Activated CD8-positive, alpha-beta memory T cell treated with anti-CD3 and anti-CD28 coated beads, Interleukin-2, amount 50 U/mL, for 1 hour (primary cell): ENCODE measurements around the gene ZNF181.

Experiments used
- DNase-seq: peaks from one replicate; pipeline ENCODE4 v3.0.0-alpha.2; 2020; ENCODE audit errors: extremely low read depth

ZNF181 gene

GRCh38 chr19:34757441-34757840 lies 23.4 kb downstream of the ZNF181 start:
- DNase-seq, result no peak

- no peak for DNase-seq
Observed at GRCh38 chr19:34759218-34759917, 25.3 kb downstream of the ZNF181 start.

DNA sequence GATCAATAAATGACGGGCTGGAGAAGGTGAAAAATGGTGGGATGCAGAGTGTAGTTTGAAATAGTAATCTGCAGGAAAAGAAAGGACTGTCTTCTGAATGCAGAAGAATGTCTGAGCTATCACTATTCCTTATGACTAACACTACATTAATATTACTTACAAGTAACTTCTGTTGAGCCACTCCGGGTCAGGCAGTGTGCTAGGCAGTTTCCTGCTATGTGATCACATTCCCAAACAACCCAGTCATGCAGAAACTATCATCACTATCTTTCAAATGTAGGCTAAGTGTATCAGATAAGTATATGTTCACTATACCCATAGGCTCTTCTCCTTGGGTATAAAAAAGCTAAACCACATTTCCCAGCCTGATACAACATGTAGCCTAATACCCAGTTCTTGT lies 32.3 kb downstream of the ZNF181 start:
- DNase-seq, result no peak

GRCh38 chr19:34767951-34768350 lies 33.9 kb downstream of the ZNF181 start:
- DNase-seq, result no peak

DNA sequence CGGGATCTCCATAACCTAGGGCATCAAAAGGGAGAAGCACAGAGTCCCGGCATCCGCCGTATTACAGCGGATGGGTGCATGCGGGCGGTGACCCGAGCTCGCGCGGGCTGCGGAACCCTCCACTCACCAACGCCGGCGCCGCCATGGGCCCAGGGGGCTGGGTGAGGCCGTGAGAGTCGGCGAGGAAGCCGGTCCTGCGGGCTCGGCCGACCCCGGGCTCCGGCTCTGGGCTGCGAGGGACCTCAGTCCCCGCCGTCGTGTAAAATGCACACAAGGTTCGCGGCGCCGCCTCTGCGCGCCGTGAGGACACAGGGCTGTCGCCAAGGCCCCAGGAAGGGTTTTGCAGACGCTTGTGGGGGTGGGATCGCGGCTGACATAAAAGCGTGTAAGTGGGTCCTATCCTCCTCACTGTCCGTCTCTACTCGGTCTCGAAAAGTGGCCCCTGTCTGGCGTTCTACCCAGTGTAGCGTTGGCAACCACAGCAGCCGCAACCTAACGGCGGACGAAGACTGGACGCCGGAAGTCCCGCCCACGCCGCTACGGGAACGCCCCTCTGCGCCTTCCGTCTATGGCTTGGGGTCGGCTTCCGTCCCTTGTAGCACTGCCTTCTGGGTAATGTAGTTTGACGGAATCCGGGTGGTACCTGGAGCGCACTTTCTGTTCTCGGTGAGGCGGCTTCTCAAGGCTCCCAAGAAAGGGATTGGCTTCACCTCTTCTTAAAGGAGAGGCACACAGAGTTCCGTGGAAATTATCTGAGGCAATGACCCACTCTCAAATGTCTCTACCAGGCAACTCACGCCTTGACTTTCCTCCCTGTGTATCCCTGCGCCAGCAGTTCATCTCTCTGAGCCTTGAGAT lies 38.9 kb downstream of the ZNF181 start, which contains the start of gene ZNF599:
TSS of gene ZNF599 (minus strand) at position 519 of the 858 bp plus-strand sequence. CDS start at position 145, 374 bp downstream.
- DNase-seq, result peak; percentile 56

DNA sequence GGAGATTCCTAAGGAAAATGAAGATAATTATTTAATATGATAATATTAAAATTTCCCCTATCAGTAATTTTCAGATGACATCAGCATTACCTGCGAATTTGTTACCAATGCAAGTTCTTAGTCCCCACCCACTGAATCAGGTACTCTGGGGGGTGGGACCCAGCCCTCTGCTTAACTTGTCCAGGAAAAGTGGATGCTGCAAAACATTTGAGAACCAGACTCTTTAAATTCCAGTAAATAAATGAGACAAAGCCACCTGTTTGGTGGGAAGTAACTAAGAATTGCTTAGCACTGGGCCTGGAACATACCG lies 39.5 kb downstream of the ZNF181 start:
- no peak for DNase-seq

DNA sequence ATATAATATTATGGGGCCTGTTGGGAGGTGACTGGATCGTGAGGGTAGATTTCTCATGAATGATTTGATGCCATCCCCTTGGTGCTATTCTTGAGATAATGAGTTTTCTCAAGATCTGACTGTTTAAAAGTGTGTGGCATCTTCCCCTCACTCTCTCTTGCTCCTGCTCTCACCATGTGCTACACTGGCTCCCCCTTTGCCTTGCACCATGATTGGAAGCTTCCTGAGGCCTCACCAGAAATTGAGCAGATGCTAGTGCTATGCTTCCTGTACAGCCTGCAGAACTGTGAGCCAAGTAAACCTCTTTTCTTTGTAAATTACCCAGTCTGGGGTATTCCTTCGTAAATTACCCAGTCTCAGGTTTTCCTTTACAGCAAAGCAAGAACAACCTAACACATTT lies 40.8 kb downstream of the ZNF181 start:
- DNase-seq, result no peak

- DNase-seq, result no peak
Observed at GRCh38 chr19:34778342-34778741, 44.3 kb downstream of the ZNF181 start.

DNA sequence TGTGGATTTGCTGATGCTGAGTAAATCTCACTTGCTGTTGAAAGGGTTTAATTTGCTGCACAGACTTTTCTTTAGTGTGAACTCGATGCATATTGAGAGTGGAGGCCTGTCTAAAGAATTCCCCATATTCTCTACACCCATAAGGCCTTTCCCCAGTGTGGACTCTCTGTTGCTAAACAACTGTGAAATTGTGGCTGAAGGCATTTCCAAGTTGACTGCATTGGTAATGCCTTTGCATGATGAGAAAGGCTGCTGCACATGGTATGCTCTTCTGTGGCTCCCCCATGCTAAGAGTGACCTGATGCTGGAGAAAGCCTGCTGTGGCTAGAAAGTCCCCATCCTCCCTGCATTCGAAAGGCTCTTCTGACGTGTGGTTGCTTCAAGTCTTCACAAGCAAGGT lies 45.6 kb downstream of the ZNF181 start:
- DNase-seq, result no peak

DNA sequence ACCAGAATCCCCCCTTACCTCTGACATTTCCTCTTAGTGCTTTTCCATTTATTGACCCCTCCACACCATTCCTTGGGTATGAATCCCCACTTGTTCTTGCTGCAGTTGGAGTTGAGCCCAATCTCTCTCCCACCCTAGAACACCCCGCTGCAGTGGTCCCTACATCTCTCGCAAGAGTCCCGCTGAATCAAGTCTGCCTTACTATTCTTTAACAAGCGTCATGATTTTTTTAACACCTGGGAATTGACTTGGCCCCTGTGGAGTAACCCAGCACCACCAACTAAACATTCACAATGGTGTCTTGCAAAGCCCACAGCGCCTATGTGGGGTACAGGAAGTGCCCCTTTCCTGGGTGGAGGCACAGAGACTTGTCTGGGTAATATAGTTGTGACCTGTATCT lies 52.2 kb downstream of the ZNF181 start:
- DNase-seq, result no peak

- DNase-seq, result no peak
Observed at GRCh38 chr19:34787059-34787824, 53.2 kb downstream of the ZNF181 start.

- DNase-seq, result no peak
Observed at GRCh38 chr19:34788074-34788473, 54.0 kb downstream of the ZNF181 start.

- DNase-seq, result no peak
Observed at GRCh38 chr19:34793565-34793964, 59.5 kb downstream of the ZNF181 start.

DNA sequence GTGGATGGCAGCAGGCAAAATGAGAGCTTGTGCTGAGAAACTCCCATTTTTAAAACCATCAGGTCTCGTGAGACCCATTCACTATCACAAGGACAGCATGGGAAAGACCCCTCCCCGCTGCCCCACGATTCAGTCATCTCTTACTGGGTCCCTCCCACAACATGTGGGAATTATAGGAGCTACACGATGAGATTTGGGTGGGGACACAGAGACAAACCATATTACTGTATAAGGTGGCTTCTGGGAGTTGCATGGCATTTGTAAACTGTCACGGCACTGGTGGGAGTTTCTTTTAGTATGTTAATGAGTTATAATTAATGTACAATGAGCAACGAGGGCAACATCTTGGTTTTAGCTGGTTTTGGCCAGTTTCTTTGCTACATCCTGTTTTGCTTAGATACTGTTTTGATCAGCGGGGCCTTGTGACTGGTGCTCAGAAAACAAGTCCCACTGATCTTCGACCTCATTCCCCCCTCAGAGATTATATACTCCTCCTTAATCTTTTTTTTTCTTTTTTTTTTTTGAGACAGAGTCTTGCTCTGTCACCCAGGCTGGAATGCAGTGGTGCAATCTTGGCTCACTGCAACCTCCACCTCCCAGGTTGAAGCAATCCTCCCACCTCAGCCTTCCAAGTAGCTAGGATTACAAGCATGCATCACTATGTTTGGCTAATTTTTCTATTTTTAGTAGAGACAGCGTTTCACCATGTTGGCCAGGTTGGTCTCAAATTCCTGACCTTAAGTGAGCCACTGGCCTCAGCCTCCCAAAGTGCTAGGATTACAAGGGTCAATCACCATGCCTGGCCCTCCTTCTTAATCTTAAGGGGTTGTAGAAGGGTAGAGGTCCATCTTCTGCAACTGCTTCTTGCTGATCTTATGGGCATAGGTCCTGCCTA lies 60.3 kb downstream of the ZNF181 start:
- no peak for DNase-seq
